Transverse colon (tissue), 4 donors: ENCODE data around the gene APOL1. TPM values are rescaled to one million over a fixed set of nuclear protein-coding genes. Genes with fewer than 3 reads are reported as not detected.

Experiments
- DNase-seq: peaks from one replicate; pipeline ENCODE4 v3.0.0-alpha.2; 2019
- H3K27ac ChIP-seq, 4 donors: fragments of 200-600 bp; sonication (generic); 2 replicates each; pipeline ENCODE4 v1.5.1; 2016 to 2018; ENCODE audit warnings: inconsistent platforms in 4 of 4
- H3K27me3 ChIP-seq: fragments of 200-600 bp; sonication (generic); 2 replicates; pipeline ENCODE4 v1.5.1; 2017; ENCODE audit warnings: inconsistent platforms
- H3K36me3 ChIP-seq, 4 donors: fragments of 200-600 bp; sonication (generic); 2 replicates each; pipeline ENCODE4 v1.5.1; 2017 to 2019; ENCODE audit warnings: inconsistent platforms in 4 of 4
- H3K4me1 ChIP-seq, 4 donors: fragments of 200-600 bp; sonication (generic); 2 replicates each; pipeline ENCODE4 v1.5.1; 2017 to 2020; ENCODE audit warnings: inconsistent platforms in 4 of 4
- H3K4me3 ChIP-seq, 4 donors: fragments of 200-600 bp; sonication (generic); 1 replicate in 1 of 4; 2 replicates in 3 of 4; pipeline versions ENCODE4 v1.5.1 to v1.6.1; 2017 to 2019; ENCODE audit warnings: inconsistent platforms in 4 of 4
- H3K9me3 ChIP-seq, 2 donors: fragments of 200-600 bp; sonication (generic); 2 replicates each; pipeline ENCODE4 v1.5.1; 2017 to 2019; ENCODE audit warnings: inconsistent platforms in 2 of 2
- CTCF ChIP-seq, 5 experiments: fragments of 200-600 bp in 3 of 5; fragments of 450-650 bp in 2 of 5; sonication (generic) in 3 of 5; IDR thresholded peaks; 1 replicate in 2 of 5; 2 replicates in 3 of 5; pipeline ENCODE4 v1.5.1; 2016 to 2017; ENCODE audit warnings: antibody characterized with exemption in 5 of 5, inconsistent platforms in 3 of 5, mild to moderate bottlenecking in 2 of 5, moderate library complexity in 1 of 5
- EP300 ChIP-seq: sonication (generic); formaldehyde crosslinking; IDR thresholded peaks from one replicate; pipeline ENCODE4 v1.6.1; 2017; ENCODE audit warnings: antibody characterized with exemption, low read depth
- POLR2A ChIP-seq: fragments of 450-650 bp; IDR thresholded peaks from one replicate; pipeline ENCODE4 v1.6.1; 2016; ENCODE audit warnings: antibody characterized with exemption, mild to moderate bottlenecking, moderate library complexity
- POLR2AphosphoS5 ChIP-seq, 3 donors: sonication (generic); formaldehyde crosslinking; IDR thresholded peaks; one replicate each; pipeline ENCODE4 v1.6.1; 2016; ENCODE audit warnings: antibody characterized with exemption in 3 of 3
- WGBS, 2 donors: methylation state at CpG; one replicate each; pipeline ENCODE4 v1.1.5; 2018; ENCODE audit warnings: low coverage in 1 of 2; 5-methylcytosine and 5-hydroxymethylcytosine counted together
- in situ Hi-C, 4 donors: fragments of 200-750 bp; cut with MboI; loops; one replicate each; pipeline versions ENCODE4 v1.15.0 to v1.15.1; 2017; ENCODE audit warnings: low sequenced_read_pairs in 3 of 4, low pct_ligation_motif_present in 1 of 4, low pct_unique_long_range_greater_than_20kb in 1 of 4
- intact Hi-C: fragments of 100-400 bp; cut with DNase I; formaldehyde crosslinking; loops from one replicate; pipeline ENCODE4 v1.15.1; 2023; ENCODE audit warnings: low total_unique reads
- total RNA-seq, 4 donors: library from RNA; depleted of rRNA; stranded (reverse); fragments of >200 nt; gene quantifications; one replicate each; pipeline ENCODE4 v1.1.0, GENCODE V29; 2016

Gene APOL1
- total RNA-seq, 4 donors from 2014 or later = 2.2 to 19.5 (median 14.7) TPM

GRCh38 chr22:36211237-36211861, 41.6 kb upstream of the APOL1 start:
- in situ Hi-C loops = no loop called here
- intact Hi-C loops = no loop called here
- DNase-seq = no peak
- H3K9me3 ChIP-seq = no peaks in the 10 kb centered on the region
- peaks cover 0 to 4% (median 0%) of the 10 kb centered on the region in 4 donors for H3K4me1 ChIP-seq
- 53 to 57% methylated on average over 4 of the region's 4 CpGs for WGBS, 2 donors
- no peaks in the 10 kb centered on the region for H3K27me3 ChIP-seq
- TF ChIP-seq POLR2A (no peak), EP300 (no peak), CTCF (IDR thresholded peaks at IDR 0.05) (no peak), POLR2AphosphoS5 (IDR thresholded peaks at IDR 0.05) (no peak)
- no peak overlapping the region for H3K27ac ChIP-seq
- no peak overlapping the region for H3K4me3 ChIP-seq
- no peaks in the 10 kb centered on the region for H3K36me3 ChIP-seq

GRCh38 chr22:36212901-36213300, 40.0 kb upstream of the APOL1 start:
- no peak for DNase-seq
- no peak overlapping the region for H3K4me3 ChIP-seq
- no peaks in the 10 kb centered on the region for H3K36me3 ChIP-seq
- in situ Hi-C loops = no loop called here
- no peak overlapping the region for H3K27ac ChIP-seq
- no peak for TF ChIP-seq POLR2AphosphoS5 (IDR thresholded peaks at IDR 0.05)
- TF ChIP-seq POLR2A = no peak
- TF ChIP-seq CTCF (IDR thresholded peaks at IDR 0.05) = no peak
- TF ChIP-seq EP300 = no peak
- H3K4me1 ChIP-seq = peaks cover 0 to 4% (median 0%) of the 10 kb centered on the region in 4 donors
- intact Hi-C loops = no loop called here
- H3K9me3 ChIP-seq = no peaks in the 10 kb centered on the region
- H3K27me3 ChIP-seq = no peaks in the 10 kb centered on the region

GRCh38 chr22:36213586-36213985, 39.3 kb upstream of the APOL1 start:
- 80 to 95% methylated on average over 2 to 4 of the region's 4 CpGs for WGBS, 2 donors
- Histone ChIP-seq H3K4me3 (no peak overlapping the region), H3K4me1 (peaks cover 0 to 4% (median 0%) of the 10 kb centered on the region in 4 donors), H3K27ac (no peak overlapping the region), H3K36me3 (no peaks in the 10 kb centered on the region), H3K27me3 (no peaks in the 10 kb centered on the region), H3K9me3 (no peaks in the 10 kb centered on the region)
- no peak for DNase-seq
- in situ Hi-C loops = no loop called here
- intact Hi-C loops = no loop called here
- no peak for TF ChIP-seq EP300
- no peak for TF ChIP-seq CTCF (IDR thresholded peaks at IDR 0.05)
- TF ChIP-seq POLR2A = no peak
- no peak for TF ChIP-seq POLR2AphosphoS5 (IDR thresholded peaks at IDR 0.05)

GRCh38 chr22:36215981-36216380, 37.0 kb upstream of the APOL1 start:
- WGBS, 2 donors = 65% methylated on average over 2 of the region's 2 CpGs; no CpG with 5 or more reads in 1 of the 2 donors
- no peak overlapping the region for H3K27ac ChIP-seq
- H3K27me3 ChIP-seq = no peaks in the 10 kb centered on the region
- TF ChIP-seq POLR2A (no peak), CTCF (IDR thresholded peaks at IDR 0.05) (no peak), POLR2AphosphoS5 (IDR thresholded peaks at IDR 0.05) (no peak), EP300 (no peak)
- no peak for DNase-seq
- no peaks in the 10 kb centered on the region for H3K36me3 ChIP-seq
- no peak overlapping the region for H3K4me3 ChIP-seq
- in situ Hi-C loops = no loop called here
- peaks cover 0 to 5% (median 0%) of the 10 kb centered on the region in 4 donors for H3K4me1 ChIP-seq
- intact Hi-C loops = no loop called here
- H3K9me3 ChIP-seq = no peaks in the 10 kb centered on the region
